ENCODE results near the gene UBE2S. TPM values are rescaled to one million over a fixed set of nuclear protein-coding genes. Genes with fewer than 3 reads are reported as not detected.

The UBE2S gene
- total RNA-seq, 2 donors from 2014 or later: 43.8 to 147 TPM

DNA sequence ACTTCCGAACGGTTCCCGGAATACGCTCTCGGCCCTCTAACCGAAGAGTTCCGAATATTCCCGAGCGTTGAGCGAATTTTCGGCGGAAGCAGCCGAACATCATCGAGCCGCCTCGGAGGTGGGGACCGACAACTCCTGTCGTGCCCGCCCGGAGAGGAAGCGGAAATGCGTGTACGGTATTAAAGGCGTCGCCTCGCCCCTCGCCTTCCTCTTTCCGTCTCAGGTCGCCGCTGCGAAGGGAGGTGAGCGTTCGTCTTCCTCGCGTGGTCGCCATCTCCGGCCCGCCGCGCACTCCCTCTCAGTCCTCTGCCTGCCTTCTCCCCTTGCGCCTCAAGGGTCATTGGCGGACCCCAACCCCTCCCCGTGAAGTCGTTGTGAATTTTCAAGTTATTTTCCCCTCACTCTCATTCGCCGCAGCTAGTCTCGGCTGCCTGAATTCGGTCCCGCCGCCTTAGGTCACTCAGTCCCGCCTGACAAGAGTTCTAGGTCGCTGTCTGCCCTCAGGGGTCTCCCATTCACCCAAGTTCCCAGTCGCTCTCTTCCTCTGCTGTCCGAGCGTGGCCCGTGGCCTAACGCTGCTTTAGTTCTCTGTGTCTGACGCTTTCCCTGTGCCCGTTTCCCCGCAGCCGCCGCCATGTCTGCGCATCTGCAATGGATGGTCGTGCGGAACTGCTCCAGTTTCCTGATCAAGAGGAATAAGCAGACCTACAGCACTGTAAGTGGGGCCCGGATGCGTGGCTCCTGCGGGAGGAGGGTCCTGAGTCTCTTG lies 21.7 kb downstream of the UBE2S start, which contains the start of gene RPL28:
TSS of gene RPL28 (plus strand) at position 209 of the 769 bp plus-strand sequence. CDS start at position 635, 426 bp downstream.
- TF ChIP-seq, protein P1, sequence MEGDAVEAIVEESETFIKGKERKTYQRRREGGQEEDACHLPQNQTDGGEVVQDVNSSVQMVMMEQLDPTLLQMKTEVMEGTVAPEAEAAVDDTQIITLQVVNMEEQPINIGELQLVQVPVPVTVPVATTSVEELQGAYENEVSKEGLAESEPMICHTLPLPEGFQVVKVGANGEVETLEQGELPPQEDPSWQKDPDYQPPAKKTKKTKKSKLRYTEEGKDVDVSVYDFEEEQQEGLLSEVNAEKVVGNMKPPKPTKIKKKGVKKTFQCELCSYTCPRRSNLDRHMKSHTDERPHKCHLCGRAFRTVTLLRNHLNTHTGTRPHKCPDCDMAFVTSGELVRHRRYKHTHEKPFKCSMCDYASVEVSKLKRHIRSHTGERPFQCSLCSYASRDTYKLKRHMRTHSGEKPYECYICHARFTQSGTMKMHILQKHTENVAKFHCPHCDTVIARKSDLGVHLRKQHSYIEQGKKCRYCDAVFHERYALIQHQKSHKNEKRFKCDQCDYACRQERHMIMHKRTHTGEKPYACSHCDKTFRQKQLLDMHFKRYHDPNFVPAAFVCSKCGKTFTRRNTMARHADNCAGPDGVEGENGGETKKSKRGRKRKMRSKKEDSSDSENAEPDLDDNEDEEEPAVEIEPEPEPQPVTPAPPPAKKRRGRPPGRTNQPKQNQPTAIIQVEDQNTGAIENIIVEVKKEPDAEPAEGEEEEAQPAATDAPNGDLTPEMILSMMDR (IDR thresholded peaks at IDR 0.05): no peak
- Histone ChIP-seq H3K4me1 (peaks cover 23% of the 10 kb centered on the region), H3K27ac (peak within 1 kb of the TSS; percentile 94), H3K36me3 (peaks cover 24% of the 10 kb centered on the region), H3K4me3 (peak within 1 kb of the TSS; percentile 73), H3K9me3 (no peaks in the 10 kb centered on the region), H3K27me3 (no peaks in the 10 kb centered on the region), H3K9ac (ENCODE audit: low read depth in 2 of 2, low read length in 2 of 2) (peak within 1 kb of the TSS; percentile 94 to 95)
- peak; percentile 99 for DNase-seq
- intact Hi-C loops (cut with DNase I): no loop called here

DNA sequence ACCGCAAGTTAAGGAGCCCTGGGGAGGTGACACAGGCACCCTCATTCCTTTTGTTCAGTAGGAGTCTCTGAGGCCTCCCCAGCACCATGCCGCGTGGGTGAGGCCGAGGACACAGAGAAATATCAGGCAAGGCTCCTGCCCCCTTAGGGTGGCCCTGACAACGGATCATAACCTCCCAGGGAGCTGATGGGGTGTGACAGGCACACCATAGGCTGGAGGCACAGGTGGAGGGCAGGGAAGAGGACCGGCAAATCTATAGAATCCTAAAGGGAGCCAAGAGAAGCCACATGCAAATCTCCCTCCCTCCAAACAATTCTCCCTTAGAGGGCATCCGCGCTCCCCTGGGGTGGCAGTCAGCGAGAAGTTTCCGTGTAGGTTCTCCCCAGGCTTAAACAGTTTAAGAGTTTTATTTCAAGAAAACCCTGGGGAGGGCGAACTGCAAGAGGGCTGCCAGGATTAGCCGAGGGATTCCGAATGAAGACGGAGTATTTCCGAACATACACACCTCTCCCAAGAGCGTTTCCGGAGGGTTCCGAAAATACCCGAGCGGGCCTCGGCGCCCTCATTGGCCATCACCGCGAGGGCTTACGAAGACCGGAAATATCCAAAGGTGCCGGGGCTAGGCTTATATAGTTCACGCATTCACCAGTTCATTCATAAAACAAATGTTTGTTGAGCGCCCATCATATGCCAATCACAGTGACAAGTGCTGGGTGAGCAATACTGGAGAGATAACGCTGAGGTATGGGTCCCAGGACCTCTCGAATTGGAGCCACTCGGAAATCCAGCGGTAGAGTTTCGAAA lies 22.5 kb downstream of the UBE2S start:
- intact Hi-C loops (cut with DNase I): no loop called here
- TF ChIP-seq, protein P1 (IDR thresholded peaks at IDR 0.05): no peak
- Histone ChIP-seq H3K9me3 (no peaks in the 10 kb centered on the region), H3K36me3 (peaks cover 24% of the 10 kb centered on the region), H3K4me1 (peaks cover 23% of the 10 kb centered on the region), H3K9ac (ENCODE audit: low read depth in 2 of 2, low read length in 2 of 2) (peak overlapping the region; percentile 94 to 95), H3K27ac (peak overlapping the region; percentile 94), H3K4me3 (peak overlapping the region; percentile 73), H3K27me3 (no peaks in the 10 kb centered on the region)
- DNase-seq: peak; percentile 99

DNA sequence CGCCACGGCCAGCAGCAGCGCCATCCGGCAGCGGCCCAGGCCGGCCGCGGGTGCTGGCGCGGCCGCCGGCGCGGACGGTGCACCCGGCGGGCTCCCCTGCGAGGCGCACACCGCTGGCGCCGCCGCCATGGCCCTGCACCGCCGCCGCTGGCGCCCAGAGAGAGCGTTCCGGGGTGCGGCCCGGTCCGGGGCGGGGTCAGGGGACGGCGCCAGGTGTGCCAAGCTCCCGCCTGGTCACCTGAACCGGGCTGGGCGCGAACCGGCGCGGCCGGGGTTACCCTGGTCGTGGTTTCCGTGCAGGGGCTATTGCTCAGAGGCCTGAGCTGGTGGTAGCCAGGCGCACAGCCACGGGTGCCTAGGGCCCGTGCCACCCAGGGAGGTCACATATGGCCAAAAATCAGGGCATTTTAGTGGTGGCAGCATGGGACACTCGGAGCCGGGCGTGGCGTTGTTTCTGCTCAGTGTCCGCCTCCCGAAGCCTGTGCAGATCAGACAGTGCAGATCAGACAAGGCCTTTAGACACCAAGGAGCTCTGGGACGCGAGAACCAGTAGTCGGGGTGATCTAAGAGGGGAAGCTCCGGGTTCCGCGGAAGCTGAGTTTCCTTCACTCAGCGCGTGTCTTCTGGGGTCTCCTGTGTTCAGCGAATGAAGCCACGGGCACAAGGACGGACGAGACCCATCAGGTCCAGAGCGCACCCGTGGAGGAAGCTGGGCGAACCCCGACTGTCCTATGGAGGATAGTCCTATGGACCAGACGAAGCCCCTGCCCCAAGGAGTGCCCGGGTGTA lies 23.3 kb downstream of the UBE2S start, which contains the start of gene TMEM238:
TSS of gene TMEM238 (minus strand) at position 162 of the 789 bp plus-strand sequence. CDS start at position 129, 33 bp downstream.
- Histone ChIP-seq H3K9me3 (no peaks in the 10 kb centered on the region), H3K27me3 (no peaks in the 10 kb centered on the region), H3K4me3 (peak within 1 kb of the TSS; percentile 73), H3K27ac (peak within 1 kb of the TSS; percentile 94), H3K4me1 (peaks cover 23% of the 10 kb centered on the region), H3K36me3 (peaks cover 20% of the 10 kb centered on the region), H3K9ac (ENCODE audit: low read depth in 2 of 2, low read length in 2 of 2) (peak within 1 kb of the TSS; percentile 94 to 95)
- TF ChIP-seq, protein P1 (IDR thresholded peaks at IDR 0.05): no peak
- DNase-seq: peak; percentile 83
- intact Hi-C loops (cut with DNase I): no loop called here

DNA sequence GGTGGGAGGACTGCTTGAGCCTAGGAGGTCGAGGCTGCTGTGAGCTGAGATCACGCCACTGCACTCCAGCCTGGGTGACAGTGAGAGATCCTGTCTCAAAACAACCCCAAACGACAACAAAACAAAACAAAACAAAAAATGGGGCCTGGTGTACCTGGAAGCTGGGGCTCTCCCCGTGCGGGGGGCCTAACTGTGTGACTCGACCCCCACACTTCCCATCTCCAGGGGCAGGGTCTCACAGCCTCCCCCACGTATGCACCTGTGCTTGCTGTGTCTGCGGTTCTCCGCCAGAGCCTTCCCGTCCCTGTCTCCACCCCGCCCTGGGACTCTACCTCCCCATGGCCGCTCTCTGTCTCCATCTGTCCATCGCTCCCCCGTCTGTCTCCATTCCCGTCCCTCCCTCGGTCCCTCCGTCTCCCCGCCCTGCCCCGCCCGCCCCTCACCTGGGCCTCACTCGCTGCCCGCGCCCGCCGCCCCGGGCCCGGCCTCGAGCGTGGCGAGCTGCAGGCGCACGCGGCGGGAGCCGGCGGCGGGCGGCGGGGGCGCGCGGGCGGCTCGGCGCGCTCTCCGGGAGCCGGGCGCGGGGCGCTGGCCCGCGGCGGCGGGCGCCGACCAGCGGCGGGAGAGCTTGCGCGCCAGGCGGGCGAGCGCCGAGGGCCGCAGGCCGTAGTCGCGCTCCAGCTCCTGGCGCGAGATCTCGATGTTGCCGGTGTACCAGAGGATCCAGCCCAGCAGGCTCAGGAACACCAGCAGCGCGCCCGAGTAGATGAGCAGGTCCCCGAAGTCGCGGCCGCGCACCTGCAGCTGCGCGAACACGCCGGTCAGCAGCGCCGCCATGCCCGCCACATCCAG lies 24.1 kb downstream of the UBE2S start:
- H3K27ac ChIP-seq: peak overlapping the region; percentile 94
- no peaks in the 10 kb centered on the region for H3K27me3 ChIP-seq
- DNase-seq: peak; percentile 45
- intact Hi-C loops (cut with DNase I): loop anchor here (2.0 kb wide), 1 partner anchor 81 kb away; no protein-coding TSS in a partner anchor
- H3K36me3 ChIP-seq: peaks cover 12% of the 10 kb centered on the region
- peak overlapping the region; percentile 73 for H3K4me3 ChIP-seq
- TF ChIP-seq, protein P1 (IDR thresholded peaks at IDR 0.05): no peak
- no peaks in the 10 kb centered on the region for H3K9me3 ChIP-seq
- H3K4me1 ChIP-seq: peaks cover 22% of the 10 kb centered on the region
- H3K9ac ChIP-seq (ENCODE audit: low read depth in 2 of 2, low read length in 2 of 2): peak overlapping the region; percentile 51 to 94

Measured in colonic mucosa (tissue), 4 donors.